Measurements from ENCODE around the gene SIM2.

- TF ChIP-seq CTCF (IDR thresholded peaks at IDR 0.05) = no peak
- no peak for TF ChIP-seq POLR2A (IDR thresholded peaks at IDR 0.05)
Measured at GRCh38 chr21:36699546-36700294, 805 bp downstream of the SIM2 start.
